Testis (tissue), 3 donors: ENCODE results near the gene DCP1B. TPM values are rescaled to one million over a fixed set of nuclear protein-coding genes. Genes with fewer than 3 reads are reported as not detected.

Experiments used
- DNase-seq: peaks from one replicate; pipeline ENCODE4 v3.0.0-alpha.2; 2019
- H3K27ac ChIP-seq, 2 donors: fragments of 200-600 bp; sonication (generic); one replicate each; pipeline ENCODE4 v1.5.1; 2019
- H3K27me3 ChIP-seq: fragments of 200-600 bp; sonication (generic); one replicate; pipeline ENCODE4 v1.5.1; 2019
- H3K36me3 ChIP-seq: fragments of 200-600 bp; sonication (generic); one replicate; pipeline ENCODE4 v1.5.1; 2017; ENCODE audit warnings: low read depth; ENCODE audit errors: missing control alignments
- H3K4me1 ChIP-seq: fragments of 200-600 bp; sonication (generic); one replicate; pipeline ENCODE4 v1.5.1; 2019
- H3K4me3 ChIP-seq, 2 donors: fragments of 200-600 bp; sonication (generic); one replicate each; pipeline ENCODE4 v1.5.1; 2017 to 2019
- H3K9me3 ChIP-seq: fragments of 200-600 bp; sonication (generic); one replicate; pipeline ENCODE4 v1.5.1; 2017
- POLR2A ChIP-seq: fragments of 450-650 bp; IDR thresholded peaks from one replicate; pipeline ENCODE4 v1.6.1; 2017; ENCODE audit warnings: antibody characterized with exemption, mild to moderate bottlenecking, moderate library complexity
- WGBS, 2 donors: methylation state at CpG; one replicate each; pipeline ENCODE4 v1.1.5; 2018; 5-methylcytosine and 5-hydroxymethylcytosine counted together
- intact Hi-C: fragments of 100-400 bp; cut with DNase I; formaldehyde crosslinking; loops from one replicate; pipeline ENCODE4 v1.15.1; 2023; ENCODE audit warnings: low total_unique reads
- polyA plus RNA-seq: library from polyadenylated mRNA; stranded (reverse); fragments of 350-450 nt; fragmentation: Illumina TruSeq; extraction: RNeasy Lipid Tissue Mini Kit (QIAGEN cat#74804); gene quantifications from one replicate; pipeline ENCODE4 v1.2.3, GENCODE V29; 2014; ENCODE audit warnings: low read depth, low replicate concordance; ENCODE audit not compliant: insufficient read depth
- total RNA-seq, 2 donors: library from RNA; depleted of rRNA; stranded (reverse); fragments of >200 nt; gene quantifications; one replicate each; pipeline ENCODE4 v1.2.3, GENCODE V29; 2016
- TF ChIP-seq, protein P1 (sequence below), 3 experiments: fragments of 450-650 bp in 2 of 3; fragments of 200-600 bp in 1 of 3; sonication (generic) in 1 of 3; IDR thresholded peaks; one replicate each; pipeline ENCODE4 v1.5.1; 2016 to 2019; ENCODE audit warnings: antibody characterized with exemption in 3 of 3, mild to moderate bottlenecking in 2 of 3, moderate library complexity in 1 of 3

DCP1B gene
- total and polyA plus RNA-seq, 3 donors from 2014 or later: 36.6 to 56.1 (median 40.0) TPM

DNA sequence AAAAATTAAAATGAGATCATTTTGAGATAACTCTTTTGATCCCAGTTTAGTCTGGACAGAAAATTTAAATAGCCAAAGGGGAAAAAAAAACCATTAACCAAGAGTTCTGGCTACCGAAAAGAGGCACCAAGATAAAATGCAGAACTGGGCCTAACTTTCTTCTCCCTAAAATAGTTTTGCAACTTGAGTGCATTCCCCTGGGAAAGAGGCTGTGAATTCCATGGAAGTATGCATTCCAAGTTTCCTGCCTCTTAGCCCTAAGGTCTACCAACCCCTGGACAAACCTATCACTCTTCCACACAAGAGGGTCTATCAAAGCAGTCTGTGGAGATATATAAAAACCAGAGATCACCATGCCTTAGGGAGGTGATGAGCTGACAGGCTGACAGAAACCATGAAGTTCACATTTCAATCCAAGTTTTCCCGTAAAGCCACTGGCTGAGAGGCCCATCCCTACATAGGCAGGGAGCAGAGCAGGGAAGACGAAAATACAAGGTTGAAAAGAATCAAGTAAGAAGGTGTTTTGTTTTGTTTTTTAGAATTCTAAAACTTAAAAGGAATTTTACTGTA, 33.8 kb downstream of the DCP1B start:
- no peak overlapping the region for H3K27ac ChIP-seq
- no peaks in the 10 kb centered on the region for H3K27me3 ChIP-seq
- H3K9me3 ChIP-seq: no peaks in the 10 kb centered on the region
- no peak overlapping the region for H3K4me3 ChIP-seq
- H3K4me1 ChIP-seq: no peaks in the 10 kb centered on the region
- no peak for TF ChIP-seq POLR2A
- TF ChIP-seq, protein P1, sequence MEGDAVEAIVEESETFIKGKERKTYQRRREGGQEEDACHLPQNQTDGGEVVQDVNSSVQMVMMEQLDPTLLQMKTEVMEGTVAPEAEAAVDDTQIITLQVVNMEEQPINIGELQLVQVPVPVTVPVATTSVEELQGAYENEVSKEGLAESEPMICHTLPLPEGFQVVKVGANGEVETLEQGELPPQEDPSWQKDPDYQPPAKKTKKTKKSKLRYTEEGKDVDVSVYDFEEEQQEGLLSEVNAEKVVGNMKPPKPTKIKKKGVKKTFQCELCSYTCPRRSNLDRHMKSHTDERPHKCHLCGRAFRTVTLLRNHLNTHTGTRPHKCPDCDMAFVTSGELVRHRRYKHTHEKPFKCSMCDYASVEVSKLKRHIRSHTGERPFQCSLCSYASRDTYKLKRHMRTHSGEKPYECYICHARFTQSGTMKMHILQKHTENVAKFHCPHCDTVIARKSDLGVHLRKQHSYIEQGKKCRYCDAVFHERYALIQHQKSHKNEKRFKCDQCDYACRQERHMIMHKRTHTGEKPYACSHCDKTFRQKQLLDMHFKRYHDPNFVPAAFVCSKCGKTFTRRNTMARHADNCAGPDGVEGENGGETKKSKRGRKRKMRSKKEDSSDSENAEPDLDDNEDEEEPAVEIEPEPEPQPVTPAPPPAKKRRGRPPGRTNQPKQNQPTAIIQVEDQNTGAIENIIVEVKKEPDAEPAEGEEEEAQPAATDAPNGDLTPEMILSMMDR (IDR thresholded peaks at IDR 0.05): no peak
- WGBS, 2 donors: 77 to 88% methylated on average over 3 of the region's 3 CpGs
- intact Hi-C loops: no loop called here
- no peaks in the 10 kb centered on the region for H3K36me3 ChIP-seq
- DNase-seq: no peak

DNA sequence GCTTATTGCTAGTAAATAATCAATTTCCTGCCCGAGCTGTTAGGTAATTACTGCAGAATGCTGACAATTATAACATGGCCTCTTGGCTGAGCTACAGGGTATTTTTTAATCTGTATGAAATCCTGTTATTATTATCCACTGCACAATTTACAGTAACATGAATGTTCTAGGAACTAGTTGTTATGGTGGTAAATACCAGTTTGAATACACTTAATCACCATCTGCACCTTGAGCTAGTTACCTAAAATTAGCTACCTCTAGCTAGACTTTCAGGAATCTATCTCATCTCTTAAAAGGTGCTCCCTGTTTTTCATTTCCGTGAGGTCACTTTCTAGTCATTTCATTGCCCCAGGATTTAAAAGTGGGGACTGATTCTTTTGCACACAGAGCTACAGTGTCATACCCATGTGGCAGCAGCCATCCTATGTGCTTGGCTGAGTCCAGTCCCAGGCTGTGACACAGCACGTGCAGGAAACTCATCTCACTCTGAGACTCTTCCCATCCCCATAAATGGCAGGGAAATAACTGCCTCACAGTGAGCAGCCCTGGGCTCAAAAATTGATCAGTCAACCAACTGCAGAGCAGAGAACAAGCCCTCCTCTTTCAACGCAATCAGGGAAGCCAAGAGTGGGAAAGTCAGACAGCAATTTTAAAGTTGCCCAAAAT, 37.6 kb downstream of the DCP1B start:
- Histone ChIP-seq H3K27ac (no peak overlapping the region), H3K4me1 (no peaks in the 10 kb centered on the region), H3K9me3 (no peaks in the 10 kb centered on the region), H3K27me3 (no peaks in the 10 kb centered on the region), H3K4me3 (no peak overlapping the region), H3K36me3 (no peaks in the 10 kb centered on the region)
- TF ChIP-seq POLR2A: no peak
- TF ChIP-seq, protein P1 (IDR thresholded peaks at IDR 0.05): no peak
- WGBS, 2 donors: 85 to 94% methylated on average over 4 of the region's 4 CpGs
- DNase-seq: no peak
- intact Hi-C loops: no loop called here

DNA sequence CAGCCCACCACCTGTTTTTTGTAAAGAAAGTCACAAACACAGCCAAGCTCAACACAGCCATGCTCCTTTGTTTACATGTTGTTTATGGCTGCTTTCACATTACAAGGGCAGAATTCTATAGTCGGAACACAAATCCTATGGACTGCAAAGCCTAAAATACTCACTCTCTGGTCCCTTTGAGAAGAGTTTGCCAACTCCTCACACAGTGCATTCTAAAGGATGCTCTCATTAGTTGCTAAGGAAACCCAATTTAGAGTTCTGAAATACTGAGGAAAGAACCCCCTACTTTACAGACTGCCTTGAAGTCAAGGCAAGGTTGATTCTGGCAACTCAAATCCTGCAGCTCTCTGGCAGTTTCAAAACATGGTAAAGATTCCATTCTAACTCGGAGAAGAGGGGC, 38.3 kb downstream of the DCP1B start:
- 85 to 91% methylated on average over 2 of the region's 2 CpGs for WGBS, 2 donors
- Histone ChIP-seq H3K4me1 (no peaks in the 10 kb centered on the region), H3K27me3 (no peaks in the 10 kb centered on the region), H3K27ac (no peak overlapping the region), H3K36me3 (no peaks in the 10 kb centered on the region), H3K4me3 (no peak overlapping the region), H3K9me3 (no peaks in the 10 kb centered on the region)
- intact Hi-C loops: no loop called here
- no peak for DNase-seq
- TF ChIP-seq, protein P1 (IDR thresholded peaks at IDR 0.05): no peak
- no peak for TF ChIP-seq POLR2A

DNA sequence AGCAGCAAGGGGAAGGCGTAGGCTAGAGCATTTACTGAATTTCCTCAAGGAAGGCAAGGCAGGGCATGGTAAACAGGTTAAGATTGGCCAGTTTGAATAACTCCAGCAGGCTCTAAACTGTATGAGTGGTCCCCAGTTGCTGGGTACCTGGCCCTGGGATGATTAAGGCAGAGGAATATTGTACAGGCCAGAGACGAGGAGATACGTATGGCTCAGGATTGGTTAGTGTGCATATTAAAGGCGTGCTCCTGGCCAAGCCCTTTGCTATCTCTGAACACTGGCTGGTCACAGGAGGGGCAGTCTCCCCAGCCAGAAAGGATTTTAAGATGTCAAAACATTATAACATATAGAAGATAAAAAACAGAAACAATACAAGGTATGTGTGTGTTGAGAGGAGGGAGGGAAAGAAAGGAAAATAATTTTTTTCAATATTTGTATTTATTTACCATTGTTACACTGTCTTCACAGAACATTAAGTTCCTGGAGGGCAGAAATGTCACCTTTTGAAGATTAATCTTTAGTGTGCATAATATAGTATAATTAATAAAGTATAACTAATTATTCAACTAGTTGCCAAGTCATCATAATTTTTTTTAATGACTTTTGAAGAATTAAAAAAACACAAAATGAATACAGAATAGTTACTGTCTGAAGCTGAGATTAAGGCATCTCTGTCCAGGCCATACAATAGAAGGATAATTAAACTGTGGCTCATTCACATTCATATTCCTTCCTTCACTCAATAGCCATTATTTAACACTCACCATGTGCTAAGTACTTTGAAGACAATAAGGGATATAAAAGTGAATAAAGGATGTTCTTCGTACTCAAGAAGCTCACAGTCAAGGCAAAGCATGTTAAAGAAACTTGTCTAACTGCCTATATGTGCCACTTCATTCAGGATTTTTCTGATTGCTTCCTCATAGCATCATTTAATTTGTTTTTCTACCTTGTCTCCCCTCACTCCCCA, 41.9 kb downstream of the DCP1B start:
- intact Hi-C loops: no loop called here
- Histone ChIP-seq H3K9me3 (no peaks in the 10 kb centered on the region), H3K27ac (no peak overlapping the region), H3K36me3 (no peaks in the 10 kb centered on the region), H3K27me3 (no peaks in the 10 kb centered on the region), H3K4me3 (no peak overlapping the region), H3K4me1 (no peaks in the 10 kb centered on the region)
- DNase-seq: no peak
- TF ChIP-seq, protein P1 (IDR thresholded peaks at IDR 0.05): no peak
- TF ChIP-seq POLR2A: no peak
- 89% methylated on average over 5 of the region's 5 CpGs for WGBS, 2 donors
